Body of pancreas (tissue), 4 donors: ENCODE results near the gene GJD2. TPM values are rescaled to one million over a fixed set of nuclear protein-coding genes. Genes with fewer than 3 reads are reported as not detected.

Source experiments
- ATAC-seq: fragments of 150-250 bp; one replicate; pipeline ENCODE4 v1.9.1; 2016
- DNase-seq, 4 donors: peaks; one replicate each; pipeline ENCODE4 v3.0.0-alpha.2; 2019
- H3K27ac ChIP-seq, 4 donors: fragments of 200-600 bp; sonication (generic); 1 replicate in 3 of 4; 2 replicates in 1 of 4; pipeline versions ENCODE4 v1.5.1 to v1.6.1; 2016 to 2019; ENCODE audit warnings: mild to moderate bottlenecking in 1 of 4, mixed read lengths in 1 of 4, moderate library complexity in 1 of 4
- H3K27me3 ChIP-seq, 2 donors: fragments of 200-600 bp; sonication (generic); one replicate each; pipeline ENCODE4 v1.6.0; 2016; ENCODE audit warnings: mild to moderate bottlenecking in 1 of 2
- H3K36me3 ChIP-seq, 2 donors: fragments of 200-600 bp; sonication (generic); replicated peaks in 1 of 2; 2 replicates each; pipeline ENCODE4 v1.5.1; 2016; ENCODE audit warnings: low read depth in 2 of 2; ENCODE audit not compliant: insufficient read depth in 1 of 2
- H3K4me1 ChIP-seq: fragments of 200-600 bp; sonication (generic); one replicate; pipeline ENCODE4 v1.6.0; 2016
- H3K4me3 ChIP-seq, 2 donors: fragments of 200-600 bp; sonication (generic); 1 replicate in 1 of 2; 2 replicates in 1 of 2; pipeline ENCODE4 v1.5.1; 2016 to 2019
- H3K9me3 ChIP-seq, 3 donors: fragments of 200-600 bp; sonication (generic); 1 replicate in 2 of 3; 2 replicates in 1 of 3; pipeline ENCODE4 v1.5.1; 2016
- POLR2A ChIP-seq, 3 donors: fragments of 450-650 bp; IDR thresholded peaks; one replicate each; pipeline ENCODE4 v1.6.1; 2016; ENCODE audit warnings: antibody characterized with exemption in 3 of 3, mild to moderate bottlenecking in 2 of 3
- WGBS, 2 donors: methylation state at CpG; one replicate each; pipeline ENCODE4 v1.1.5; 2017; 5-methylcytosine and 5-hydroxymethylcytosine counted together
- intact Hi-C: fragments of 100-400 bp; cut with DNase I; formaldehyde crosslinking; loops from one replicate; pipeline ENCODE4 v1.15.1; 2023
- total RNA-seq, 2 donors: library from RNA; depleted of rRNA; stranded (reverse); fragments of >200 nt; gene quantifications; one replicate each; pipeline ENCODE4 v1.1.0, GENCODE V29; 2016
- TF ChIP-seq, protein P1 (sequence below), 7 experiments: fragments of 450-650 bp in 4 of 7; fragments of 200-600 bp in 3 of 7; sonication (generic) in 3 of 7; IDR thresholded peaks; one replicate each; pipeline ENCODE4 v1.5.1; 2016 to 2019; ENCODE audit warnings: antibody characterized with exemption in 7 of 7

GJD2 gene
- total RNA-seq, 2 donors from 2014 or later = 2.3 to 4.0 TPM

DNA sequence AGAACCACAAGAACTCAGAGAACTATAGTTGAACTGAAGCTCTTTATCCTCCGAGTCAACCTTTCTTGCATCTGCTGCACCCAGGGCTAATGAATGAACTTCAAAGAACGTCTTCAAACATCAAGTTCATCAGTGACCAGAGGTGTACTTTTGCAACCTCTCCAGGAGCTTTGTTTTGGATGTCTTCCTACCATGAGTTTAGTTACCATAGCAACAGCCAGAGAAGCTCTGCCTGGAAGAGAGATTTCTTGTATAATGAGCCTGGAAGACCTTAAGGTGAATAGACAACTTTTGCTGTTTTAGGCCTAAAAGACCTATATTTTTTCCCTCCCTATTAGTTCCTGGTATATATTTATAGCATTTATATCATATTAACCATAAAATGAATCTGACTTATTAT is 31.4 kb upstream of the GJD2 start:
- intact Hi-C loops = no loop called here
- WGBS, 2 donors = 52 to 61% methylated on average over 2 of the region's 2 CpGs

GRCh38 chr15:34783991-34784390 is 29.2 kb upstream of the GJD2 start:
- no peak overlapping the region for H3K4me3 ChIP-seq
- no peaks in the 10 kb centered on the region for H3K4me1 ChIP-seq
- ATAC-seq (no peak), DNase-seq (no peak)
- intact Hi-C loops = no loop called here
- no peaks in the 10 kb centered on the region for H3K9me3 ChIP-seq
- no peak for TF ChIP-seq POLR2A (IDR thresholded peaks at IDR 0.05)
- TF ChIP-seq, protein P1, sequence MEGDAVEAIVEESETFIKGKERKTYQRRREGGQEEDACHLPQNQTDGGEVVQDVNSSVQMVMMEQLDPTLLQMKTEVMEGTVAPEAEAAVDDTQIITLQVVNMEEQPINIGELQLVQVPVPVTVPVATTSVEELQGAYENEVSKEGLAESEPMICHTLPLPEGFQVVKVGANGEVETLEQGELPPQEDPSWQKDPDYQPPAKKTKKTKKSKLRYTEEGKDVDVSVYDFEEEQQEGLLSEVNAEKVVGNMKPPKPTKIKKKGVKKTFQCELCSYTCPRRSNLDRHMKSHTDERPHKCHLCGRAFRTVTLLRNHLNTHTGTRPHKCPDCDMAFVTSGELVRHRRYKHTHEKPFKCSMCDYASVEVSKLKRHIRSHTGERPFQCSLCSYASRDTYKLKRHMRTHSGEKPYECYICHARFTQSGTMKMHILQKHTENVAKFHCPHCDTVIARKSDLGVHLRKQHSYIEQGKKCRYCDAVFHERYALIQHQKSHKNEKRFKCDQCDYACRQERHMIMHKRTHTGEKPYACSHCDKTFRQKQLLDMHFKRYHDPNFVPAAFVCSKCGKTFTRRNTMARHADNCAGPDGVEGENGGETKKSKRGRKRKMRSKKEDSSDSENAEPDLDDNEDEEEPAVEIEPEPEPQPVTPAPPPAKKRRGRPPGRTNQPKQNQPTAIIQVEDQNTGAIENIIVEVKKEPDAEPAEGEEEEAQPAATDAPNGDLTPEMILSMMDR (IDR thresholded peaks at IDR 0.05) = no peak
- H3K27me3 ChIP-seq = no peaks in the 10 kb centered on the region
- H3K36me3 ChIP-seq = no peaks in the 10 kb centered on the region
- H3K27ac ChIP-seq = no peak overlapping the region

More for the DNA sequence above, 31.4 kb upstream of the GJD2 start:
- Histone ChIP-seq H3K36me3 (no peaks in the 10 kb centered on the region), H3K4me1 (no peaks in the 10 kb centered on the region), H3K4me3 (no peak overlapping the region), H3K9me3 (no peaks in the 10 kb centered on the region), H3K27me3 (no peaks in the 10 kb centered on the region), H3K27ac (no peak overlapping the region)
- DNase-seq = no peak
- no peak for ATAC-seq
- TF ChIP-seq POLR2A (IDR thresholded peaks at IDR 0.05) = no peak
- TF ChIP-seq, protein P1 (IDR thresholded peaks at IDR 0.05) = no peak

- intact Hi-C loops = no loop called here
- no peaks in the 10 kb centered on the region for H3K36me3 ChIP-seq
- TF ChIP-seq, protein P1 (IDR thresholded peaks at IDR 0.05) = no peak
- TF ChIP-seq POLR2A (IDR thresholded peaks at IDR 0.05) = no peak
- no peaks in the 10 kb centered on the region for H3K9me3 ChIP-seq
- H3K4me3 ChIP-seq = no peak overlapping the region
- no peaks in the 10 kb centered on the region for H3K4me1 ChIP-seq
- H3K27me3 ChIP-seq = no peaks in the 10 kb centered on the region
- H3K27ac ChIP-seq = no peak overlapping the region
- DNase-seq (no peak), ATAC-seq (no peak)
- 85 to 91% methylated on average over 2 of the region's 2 CpGs for WGBS, 2 donors
These were observed 28.6 kb upstream of the GJD2 start for GRCh38 chr15:34783431-34783830.

GRCh38 chr15:34782901-34783300 is 28.1 kb upstream of the GJD2 start:
- Histone ChIP-seq H3K4me1 (no peaks in the 10 kb centered on the region), H3K4me3 (no peak overlapping the region), H3K27ac (no peak overlapping the region), H3K36me3 (no peaks in the 10 kb centered on the region), H3K27me3 (no peaks in the 10 kb centered on the region), H3K9me3 (no peaks in the 10 kb centered on the region)
- no peak for DNase-seq
- intact Hi-C loops = no loop called here
- TF ChIP-seq POLR2A (IDR thresholded peaks at IDR 0.05) = no peak
- TF ChIP-seq, protein P1 (IDR thresholded peaks at IDR 0.05) = no peak
- WGBS, 2 donors = 54 to 57% methylated on average over 3 of the region's 3 CpGs
- no peak for ATAC-seq

- intact Hi-C loops = no loop called here
- no peak for TF ChIP-seq POLR2A (IDR thresholded peaks at IDR 0.05)
- TF ChIP-seq, protein P1 (IDR thresholded peaks at IDR 0.05) = no peak
- DNase-seq = no peak
- no peaks in the 10 kb centered on the region for H3K9me3 ChIP-seq
- H3K36me3 ChIP-seq = no peaks in the 10 kb centered on the region
- H3K4me3 ChIP-seq = no peak overlapping the region
- ATAC-seq = no peak
- H3K27ac ChIP-seq = no peak overlapping the region
- no peaks in the 10 kb centered on the region for H3K27me3 ChIP-seq
- no peaks in the 10 kb centered on the region for H3K4me1 ChIP-seq
- WGBS, 2 donors = 45 to 46% methylated on average over 2 of the region's 2 CpGs
These were observed 25.9 kb upstream of the GJD2 start for GRCh38 chr15:34780725-34781124.
